HG02970 (cell line): ENCODE results near the gene CGA.

ENCODE experiments used
- ATAC-seq: cut with Tn5 transposase; IDR thresholded peaks from one replicate; pipeline ENCODE4 v1.9.1; 2021; ENCODE audit warnings: mild to moderate bottlenecking, moderate library complexity, moderate number of reproducible peaks; ENCODE audit not compliant: unreplicated experiment, low FRiP score

Gene CGA

DNA sequence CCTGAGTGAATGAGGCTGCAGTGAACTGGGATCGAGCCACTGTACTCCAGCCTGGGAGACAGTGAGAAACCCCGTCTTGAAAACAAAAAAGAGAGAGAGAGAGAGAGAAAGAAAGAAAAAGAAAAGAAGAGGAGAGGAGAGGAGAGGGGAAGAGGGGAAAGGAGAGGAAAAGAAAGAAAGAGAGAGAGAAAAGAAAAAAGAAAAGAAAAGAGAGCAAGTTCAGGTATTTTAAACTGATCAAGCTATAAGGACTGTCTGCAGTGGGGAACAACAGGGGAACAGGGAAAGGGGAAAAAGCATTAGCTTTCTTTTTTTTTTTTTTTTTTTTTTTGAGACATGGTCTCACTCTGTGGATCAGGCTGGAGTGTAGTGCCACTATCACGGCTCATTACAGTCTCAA, 2.5 kb downstream of the CGA start:
- ATAC-seq: no peak

DNA sequence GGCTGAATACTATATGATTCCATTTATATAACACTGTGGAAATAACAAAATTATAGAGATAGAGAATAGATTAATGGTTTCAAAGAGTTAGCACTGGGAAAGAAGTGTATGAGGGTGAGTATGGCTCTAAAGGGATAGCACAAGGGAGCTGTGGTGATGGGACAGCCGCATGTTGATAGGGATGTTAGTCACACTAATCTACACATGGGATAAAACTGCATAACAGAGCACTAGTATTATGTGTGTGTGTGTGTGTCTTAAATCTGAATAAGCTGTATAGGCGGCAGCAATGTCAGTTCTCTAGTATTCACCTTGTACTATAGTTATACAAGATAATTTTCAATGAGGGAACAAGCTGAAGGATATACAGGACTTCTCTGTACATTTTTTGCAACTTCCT, 5.8 kb downstream of the CGA start:
- no peak for ATAC-seq

DNA sequence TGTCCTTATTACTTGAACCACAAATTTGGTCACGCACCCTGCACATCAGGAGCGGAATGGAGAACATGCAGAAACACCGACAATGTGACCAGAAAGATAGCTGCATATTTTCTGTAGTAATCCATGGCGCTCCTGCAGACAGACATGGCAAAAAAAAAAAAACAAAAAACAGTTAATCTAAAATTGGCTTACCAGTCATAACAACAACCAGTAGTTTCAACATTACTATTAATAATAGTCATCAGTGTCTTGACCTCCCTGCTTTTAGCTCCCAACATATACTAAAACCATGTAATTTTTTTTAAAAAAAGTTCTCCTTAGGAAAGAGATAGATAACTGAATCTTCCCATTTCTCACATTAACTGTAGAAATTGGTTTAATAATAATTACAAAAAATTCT, 6.8 kb downstream of the CGA start:
- no peak for ATAC-seq

DNA sequence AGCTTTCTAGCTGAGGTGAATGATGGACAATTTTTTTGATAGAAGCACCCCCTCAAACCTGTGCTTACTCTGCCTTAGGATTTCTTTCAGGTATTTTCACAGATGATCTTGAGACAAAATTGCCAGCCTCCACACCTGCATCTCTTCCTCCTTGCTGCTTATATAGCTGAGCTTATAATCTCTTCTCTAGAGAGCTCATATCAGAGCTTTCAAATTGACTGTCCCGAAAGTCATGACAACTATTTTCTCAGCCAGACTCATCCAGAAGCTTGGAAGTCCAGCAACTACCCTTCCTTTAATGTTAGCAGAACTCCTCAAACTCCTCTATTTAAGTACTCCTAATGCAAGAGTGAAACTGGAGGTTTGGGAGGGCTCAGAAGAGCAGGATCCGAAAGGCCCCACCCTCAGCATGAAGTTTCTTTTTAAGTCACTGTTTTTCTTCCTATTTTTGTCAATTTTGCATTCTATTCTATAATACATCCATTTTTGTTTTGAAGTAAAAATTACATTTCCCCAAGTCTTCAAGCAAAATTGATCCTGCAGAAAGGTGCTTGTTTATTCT, 12.7 kb downstream of the CGA start:
- no peak for ATAC-seq

DNA sequence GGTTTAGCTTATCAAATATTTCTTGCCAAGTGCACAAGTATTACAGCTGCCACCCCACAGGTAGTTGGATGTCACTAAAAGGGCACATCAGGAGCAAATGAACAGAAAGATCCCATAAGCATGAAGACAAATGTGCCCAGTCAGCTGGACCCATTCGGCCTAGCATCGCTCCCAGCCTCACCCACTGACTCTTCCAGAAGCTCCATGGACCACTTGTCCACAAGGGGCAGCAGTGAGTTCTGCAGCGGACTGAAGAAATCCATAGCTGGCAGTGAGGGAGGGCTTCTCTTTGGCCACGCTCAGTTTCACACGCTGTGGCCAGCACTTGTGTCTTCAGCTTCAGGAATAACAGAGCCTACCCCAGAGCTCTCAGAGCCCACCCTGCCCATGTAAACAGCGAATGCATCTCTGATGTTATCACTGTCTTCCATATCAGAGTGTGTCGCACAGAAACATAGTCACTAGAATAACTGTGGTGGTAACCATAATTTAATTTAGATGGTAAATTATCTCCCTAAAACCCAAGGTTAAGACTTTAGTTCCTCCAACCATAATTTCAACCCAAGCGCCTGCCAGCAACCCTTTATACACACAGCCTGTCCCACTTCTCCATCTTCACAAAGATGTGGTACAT, 15.8 kb downstream of the CGA start:
- no peak for ATAC-seq

DNA sequence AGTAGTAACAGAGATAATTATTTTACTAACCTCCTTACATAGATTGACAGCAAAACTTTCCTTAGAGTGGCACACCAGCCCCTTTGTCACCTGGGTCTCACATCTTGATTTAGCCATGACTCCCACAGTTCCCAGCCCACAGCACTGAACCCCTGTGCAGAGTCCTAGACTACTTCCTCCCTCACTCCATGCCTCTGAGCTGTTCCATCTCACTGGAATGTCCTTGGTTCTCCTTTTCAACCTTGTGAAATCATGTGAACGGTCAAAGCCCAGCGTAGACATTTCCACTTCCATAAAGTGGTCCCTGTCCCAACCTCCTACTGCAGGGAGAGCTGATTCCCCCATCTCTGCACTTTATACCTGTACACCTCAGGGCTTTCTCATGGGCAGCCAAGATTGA, 19.7 kb downstream of the CGA start:
- ATAC-seq: no peak

DNA sequence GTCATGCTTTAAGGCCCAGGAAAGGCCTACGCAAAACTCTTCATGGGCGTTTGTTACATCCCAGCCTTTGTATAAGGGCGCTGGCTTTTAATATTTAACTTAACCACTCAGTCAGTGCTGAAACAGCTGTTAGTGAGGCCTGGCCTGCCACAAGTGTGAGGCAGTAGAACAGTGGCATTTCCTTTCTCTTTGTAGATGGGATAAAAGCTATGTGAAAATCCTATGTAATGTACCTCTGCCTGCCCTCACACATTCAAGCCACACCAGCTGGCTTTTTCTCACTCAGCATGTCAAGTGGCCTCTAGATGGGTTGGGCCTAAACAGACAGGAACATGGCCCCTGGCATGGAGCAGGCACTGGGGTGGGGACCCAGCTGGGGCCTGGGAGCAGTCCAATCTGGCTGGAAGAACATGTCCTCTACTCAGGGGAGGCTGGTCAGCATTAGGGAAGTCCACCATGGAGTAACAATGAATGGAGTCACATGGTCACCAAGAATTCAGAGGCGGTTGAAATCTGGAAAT, 20.7 kb downstream of the CGA start:
- no peak for ATAC-seq

DNA sequence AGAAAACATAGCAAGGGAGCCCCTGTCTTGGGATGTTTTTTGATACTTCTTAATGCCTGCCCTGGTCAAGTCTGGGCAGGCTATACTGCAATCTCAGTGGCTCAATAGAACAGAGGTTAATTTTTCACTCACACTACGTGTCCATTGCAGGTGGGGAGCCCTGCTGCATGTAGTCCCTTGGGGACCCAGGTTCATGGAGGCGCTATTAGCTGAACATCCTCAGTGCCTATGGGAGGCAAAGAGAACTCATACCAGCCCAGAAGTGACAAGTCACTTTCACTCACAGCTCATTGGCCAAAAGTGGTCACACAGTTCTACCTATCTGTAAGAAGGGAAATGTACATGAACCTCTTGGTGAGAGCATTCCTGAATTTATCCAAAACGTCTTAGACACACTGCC, 23.2 kb downstream of the CGA start:
- no peak for ATAC-seq

DNA sequence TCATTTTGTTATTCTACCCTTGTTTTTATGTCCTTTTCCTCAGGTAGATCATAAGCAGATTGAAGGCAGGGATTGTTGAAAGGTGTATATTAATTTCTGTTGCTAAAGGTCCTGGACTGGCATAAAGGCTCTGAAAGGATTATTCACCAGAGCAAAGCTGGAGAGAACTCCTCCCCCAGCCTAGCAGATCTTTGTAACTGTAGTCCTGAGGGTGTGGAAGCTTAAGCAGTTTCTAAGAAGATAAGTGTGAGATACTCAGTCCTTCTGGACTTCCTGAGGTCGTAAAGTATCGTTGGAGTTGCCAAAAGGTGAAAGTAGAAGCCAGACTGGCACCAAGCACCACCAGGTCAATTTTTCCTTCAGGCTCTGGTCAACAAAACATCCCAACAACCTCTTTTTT, 24.2 kb downstream of the CGA start:
- ATAC-seq: no peak

DNA sequence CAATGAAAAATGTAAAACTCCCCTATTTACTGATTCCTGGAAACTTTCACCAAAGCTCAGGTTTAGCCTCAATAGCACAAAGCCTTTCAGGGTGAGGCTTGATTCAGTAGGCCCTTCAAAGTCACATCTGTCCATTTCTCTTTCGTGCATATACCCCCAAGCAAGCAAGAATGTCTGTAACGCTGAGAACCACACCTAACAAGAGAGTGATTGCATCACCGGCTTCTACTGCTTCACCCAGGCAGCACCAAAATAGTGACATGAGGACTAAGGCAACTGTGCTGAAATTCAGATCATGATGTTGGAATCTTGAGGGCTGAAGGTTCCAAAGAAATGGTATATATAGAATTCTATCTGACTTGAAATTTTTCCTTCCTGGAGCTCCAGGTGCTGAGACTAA, 26.1 kb downstream of the CGA start:
- no peak for ATAC-seq

DNA sequence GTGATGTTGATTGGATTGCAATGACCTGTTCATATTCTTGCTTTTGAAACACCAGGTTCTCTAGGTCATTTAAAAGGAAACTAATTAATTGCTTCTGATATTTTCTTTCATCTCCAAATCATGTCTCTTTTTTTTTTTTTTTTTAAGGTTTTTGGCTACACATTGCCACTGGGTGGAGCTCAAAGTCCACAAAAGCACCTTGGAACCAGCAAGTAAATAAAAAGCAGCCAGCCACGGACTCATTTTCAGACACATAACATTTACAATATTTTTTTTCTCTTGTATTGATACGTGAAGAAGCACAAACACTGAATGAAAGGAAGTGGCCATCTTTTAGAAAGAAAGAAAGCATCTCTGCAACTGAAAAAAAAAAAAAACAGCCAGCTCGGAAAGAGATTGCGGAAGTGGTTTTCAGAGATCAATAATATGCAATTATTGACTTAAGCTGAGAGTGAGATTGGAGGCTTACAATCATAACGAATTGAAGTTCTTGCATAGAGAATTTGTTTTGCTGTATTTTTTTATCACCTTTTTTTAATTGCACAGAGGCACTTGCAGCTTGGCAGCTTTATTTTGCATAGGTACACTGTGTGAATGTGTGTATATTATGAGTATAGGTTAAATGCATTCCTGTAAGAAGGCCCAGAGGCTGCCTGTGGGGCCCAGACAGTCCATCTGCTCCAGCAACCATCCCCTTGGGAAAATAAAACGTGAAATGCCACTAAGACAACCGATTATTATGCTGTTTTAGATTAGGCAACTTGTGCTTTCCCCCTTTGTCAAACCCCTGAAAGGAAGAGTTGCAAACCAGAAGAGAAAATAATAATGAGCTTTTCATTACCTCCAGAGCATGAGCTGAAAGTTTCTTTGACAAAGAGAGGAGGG, 28.2 kb downstream of the CGA start:
- ATAC-seq: no peak

DNA sequence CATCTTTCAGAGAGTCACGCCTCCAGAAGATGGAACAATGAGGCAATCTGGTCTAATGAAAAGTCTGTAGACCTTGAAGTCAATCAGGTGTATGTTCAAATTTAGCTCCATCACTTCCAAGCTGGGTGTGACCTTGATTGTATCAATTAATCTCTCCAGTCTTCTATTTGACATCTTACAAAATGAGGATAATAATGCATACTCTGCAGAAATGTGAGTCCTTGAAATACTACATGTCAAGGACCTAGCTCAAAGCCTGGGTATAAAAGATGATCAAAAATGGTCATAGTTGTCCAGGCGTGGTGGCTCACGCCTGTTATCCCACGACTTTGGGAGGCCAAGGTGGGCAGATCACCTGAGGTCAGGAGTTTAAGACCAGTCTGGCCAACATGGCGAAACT, 29.8 kb downstream of the CGA start:
- ATAC-seq: no peak

DNA sequence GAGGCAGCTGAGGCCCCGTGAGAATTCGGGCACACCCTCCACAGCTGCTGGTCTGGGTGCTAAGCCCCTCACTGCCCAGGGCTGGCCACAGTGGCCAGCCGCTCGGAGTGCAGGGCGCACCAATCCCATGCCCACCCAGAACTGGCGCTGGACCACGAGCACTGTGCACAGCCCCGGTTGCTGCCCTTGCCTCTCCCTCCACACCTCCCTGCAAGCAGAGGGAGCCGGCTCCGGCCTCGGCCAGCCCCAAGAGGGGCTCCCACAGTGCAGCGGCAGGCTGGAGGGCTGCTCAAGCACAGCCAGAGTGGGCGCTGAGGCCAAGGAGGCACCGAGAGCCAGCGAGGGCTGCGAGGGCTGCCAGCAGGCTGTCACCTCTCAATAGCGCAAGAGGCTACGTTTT, 35.0 kb downstream of the CGA start:
- ATAC-seq: no peak

DNA sequence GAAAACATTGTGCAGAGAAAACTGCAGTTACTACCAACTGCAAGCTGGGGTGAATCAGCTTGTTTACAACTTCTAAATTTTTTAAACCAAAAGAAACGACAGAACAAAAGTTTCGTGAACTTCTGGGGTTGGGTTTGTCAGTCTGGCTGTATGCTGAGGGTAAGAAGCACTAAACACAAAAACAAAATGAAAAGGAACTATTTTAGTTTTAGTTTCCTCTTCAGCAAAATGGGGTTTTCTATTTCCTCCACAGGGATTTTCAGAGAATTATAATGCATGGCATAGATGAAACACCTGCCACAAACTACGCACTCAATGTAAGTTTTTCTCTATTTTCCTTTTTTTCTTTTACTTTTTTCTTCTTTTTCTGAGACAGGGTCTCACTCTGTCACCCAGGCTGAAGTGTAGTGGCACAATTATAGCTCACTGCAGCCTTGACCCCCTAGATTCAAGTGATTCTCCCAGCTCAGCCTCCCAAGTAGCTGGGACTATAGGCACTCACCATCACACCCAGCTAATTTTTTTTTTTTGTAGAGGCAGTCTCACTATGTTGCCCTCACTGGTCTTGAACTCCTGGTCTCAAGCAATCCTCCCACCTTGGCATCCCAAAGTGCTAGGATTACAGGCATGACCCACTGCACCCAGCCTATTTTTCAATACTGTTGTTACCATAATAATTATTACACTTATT, 40.6 kb downstream of the CGA start:
- no peak for ATAC-seq

DNA sequence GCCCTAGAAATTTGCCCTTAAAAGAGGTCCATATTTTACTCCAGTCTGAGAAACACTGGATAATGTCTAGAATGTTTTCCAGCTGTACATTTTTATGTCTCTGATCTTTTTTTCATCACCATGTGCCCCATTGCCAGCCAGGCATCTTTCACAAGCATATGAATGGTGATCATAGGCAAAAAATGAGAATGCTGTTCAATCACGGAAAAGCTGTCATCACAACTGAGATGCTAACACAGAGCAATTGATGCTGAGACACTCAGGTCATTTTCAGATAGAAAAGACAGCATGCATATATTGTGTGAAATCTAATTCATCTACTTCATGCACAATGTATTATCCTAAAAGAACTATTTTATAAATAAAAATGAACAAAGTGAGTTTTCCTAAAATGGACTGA, 41.6 kb downstream of the CGA start:
- no peak for ATAC-seq

DNA sequence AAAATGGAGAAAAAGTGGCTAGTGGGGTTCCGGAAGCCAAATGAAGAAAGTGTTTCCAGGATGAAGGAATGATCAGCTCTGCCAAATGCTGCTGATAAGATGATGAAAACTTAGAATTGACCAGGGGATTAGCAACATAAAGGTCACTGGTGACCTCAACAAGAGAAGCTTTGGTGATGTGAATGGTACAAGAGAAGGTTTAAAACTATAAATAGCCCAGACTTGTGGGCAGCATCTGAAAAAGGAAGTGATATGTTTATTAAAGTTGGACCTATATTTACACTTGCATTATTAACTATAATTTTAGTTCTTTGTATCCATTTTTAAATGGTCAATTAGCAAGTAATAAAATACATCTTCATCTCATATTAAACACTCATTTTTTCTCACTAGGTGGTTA, 45.1 kb downstream of the CGA start:
- ATAC-seq: no peak

DNA sequence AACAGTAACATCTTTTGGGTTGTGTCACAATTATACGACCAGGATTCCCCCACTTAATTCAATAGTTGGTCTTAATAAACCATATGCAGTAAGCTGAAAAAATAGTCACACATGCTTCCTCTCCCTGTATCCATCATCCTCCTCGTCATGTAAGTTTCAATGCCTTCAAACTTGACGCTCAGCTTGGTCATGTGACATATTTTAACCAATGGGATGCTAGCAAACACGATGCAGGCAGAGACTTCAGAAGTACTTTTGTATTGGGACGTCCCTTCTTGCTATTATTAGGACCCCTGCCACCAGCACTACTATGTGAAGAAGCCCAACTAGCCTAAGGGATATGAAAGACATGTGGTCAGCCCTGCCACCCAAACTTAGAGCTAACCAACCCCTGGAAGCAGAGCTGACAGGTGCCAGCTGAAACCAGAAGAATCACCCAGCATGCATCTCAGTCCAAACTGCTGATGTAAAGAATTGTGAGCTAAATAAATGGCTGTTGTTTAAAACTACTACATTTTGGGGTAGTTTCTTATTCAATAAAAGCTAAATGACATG, 49.3 kb downstream of the CGA start:
- ATAC-seq: no peak

DNA sequence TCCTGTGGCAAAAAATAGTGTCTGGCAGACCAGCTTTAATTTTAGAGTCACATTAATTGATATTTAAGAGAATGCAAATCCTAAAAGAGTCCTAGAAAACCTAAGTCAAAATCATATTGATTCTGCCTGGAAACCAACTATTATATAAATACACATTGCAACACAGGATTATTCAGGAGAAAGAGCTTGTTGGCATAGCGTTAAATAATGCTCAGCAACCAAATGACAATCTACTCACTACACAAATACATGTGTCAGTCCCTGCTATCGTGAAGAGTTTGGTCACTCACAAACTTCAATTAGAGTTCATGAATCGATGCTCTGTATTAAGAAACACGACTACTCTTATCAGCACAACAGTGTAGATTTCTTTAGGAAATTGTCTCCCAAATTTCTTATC, 54.2 kb downstream of the CGA start:
- no peak for ATAC-seq
